BE2C (cell line): ENCODE data around the gene CDC42BPG.

ENCODE experiments used
- DNase-seq: peaks from one replicate; pipeline ENCODE4 v3.0.0-alpha.2; 2020
- H3K27me3 ChIP-seq: fragments of 250-450 bp; sonication (Bioruptor Pico); 2 replicates; pipeline ENCODE4 v1.5.1; 2020; ENCODE audit warnings: mild to moderate bottlenecking
- H3K36me3 ChIP-seq: fragments of 250-450 bp; sonication (Bioruptor Pico); 2 replicates; pipeline ENCODE4 v1.5.1; 2020; ENCODE audit warnings: mild to moderate bottlenecking
- H3K4me1 ChIP-seq: fragments of 250-450 bp; sonication (Bioruptor Pico); 2 replicates; pipeline ENCODE4 v1.5.1; 2020
- H3K4me3 ChIP-seq: 2 replicates; pipeline ENCODE4 v1.5.1; 2011; ENCODE audit warnings: low read depth, low read length
- H3K9me3 ChIP-seq: fragments of 250-450 bp; sonication (Bioruptor Pico); 2 replicates; pipeline ENCODE4 v1.5.1; 2020
- TF ChIP-seq, protein P1 (sequence below): IDR thresholded peaks from 2 replicates; pipeline ENCODE4 v1.5.1; 2012; ENCODE audit warnings: mild to moderate bottlenecking, low read depth, low read length

CDC42BPG gene

DNA sequence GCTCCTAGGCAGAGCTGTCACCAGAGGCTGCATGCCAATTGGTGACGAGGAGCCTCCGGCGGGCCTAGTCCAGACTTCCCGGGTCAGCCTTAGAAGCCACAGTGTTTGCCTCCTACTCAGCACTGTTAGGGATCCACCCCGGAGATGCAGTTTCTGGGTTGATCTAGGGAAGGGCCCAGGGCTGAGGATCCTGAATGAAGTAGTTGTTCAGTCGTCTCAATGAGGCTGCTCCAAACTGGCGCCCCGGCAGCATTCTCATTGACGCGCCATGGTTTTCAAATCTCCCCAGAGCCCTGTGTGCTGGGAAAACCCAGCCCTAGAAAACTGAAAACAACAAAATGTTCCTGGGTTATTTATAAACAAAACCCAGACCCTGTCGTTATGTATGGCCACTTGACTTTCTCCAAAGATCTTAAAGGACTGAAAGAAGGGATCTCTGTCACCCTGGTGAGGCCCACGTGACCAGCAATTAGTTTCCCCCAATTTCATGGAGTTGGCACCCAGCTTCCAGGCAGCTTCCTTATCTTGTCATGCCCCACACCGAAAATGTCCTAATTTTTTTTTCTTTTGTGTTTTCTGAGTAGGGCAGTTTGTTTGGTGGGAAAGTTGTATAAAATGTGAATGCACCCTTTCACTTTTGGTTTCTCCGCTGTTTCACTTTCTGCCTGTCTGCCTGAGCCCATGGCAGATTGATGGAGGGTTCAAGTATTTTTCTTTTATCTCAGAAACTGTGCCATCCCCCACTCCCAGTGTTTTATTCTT lies 36.0 kb upstream of the CDC42BPG start:
- Histone ChIP-seq H3K4me1 (no peaks in the 10 kb centered on the region), H3K27me3 (no peaks in the 10 kb centered on the region), H3K4me3 (no peak overlapping the region), H3K9me3 (no peaks in the 10 kb centered on the region), H3K36me3 (no peaks in the 10 kb centered on the region)
- TF ChIP-seq, protein P1, sequence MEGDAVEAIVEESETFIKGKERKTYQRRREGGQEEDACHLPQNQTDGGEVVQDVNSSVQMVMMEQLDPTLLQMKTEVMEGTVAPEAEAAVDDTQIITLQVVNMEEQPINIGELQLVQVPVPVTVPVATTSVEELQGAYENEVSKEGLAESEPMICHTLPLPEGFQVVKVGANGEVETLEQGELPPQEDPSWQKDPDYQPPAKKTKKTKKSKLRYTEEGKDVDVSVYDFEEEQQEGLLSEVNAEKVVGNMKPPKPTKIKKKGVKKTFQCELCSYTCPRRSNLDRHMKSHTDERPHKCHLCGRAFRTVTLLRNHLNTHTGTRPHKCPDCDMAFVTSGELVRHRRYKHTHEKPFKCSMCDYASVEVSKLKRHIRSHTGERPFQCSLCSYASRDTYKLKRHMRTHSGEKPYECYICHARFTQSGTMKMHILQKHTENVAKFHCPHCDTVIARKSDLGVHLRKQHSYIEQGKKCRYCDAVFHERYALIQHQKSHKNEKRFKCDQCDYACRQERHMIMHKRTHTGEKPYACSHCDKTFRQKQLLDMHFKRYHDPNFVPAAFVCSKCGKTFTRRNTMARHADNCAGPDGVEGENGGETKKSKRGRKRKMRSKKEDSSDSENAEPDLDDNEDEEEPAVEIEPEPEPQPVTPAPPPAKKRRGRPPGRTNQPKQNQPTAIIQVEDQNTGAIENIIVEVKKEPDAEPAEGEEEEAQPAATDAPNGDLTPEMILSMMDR, result no peak
- DNase-seq, result no peak

DNA sequence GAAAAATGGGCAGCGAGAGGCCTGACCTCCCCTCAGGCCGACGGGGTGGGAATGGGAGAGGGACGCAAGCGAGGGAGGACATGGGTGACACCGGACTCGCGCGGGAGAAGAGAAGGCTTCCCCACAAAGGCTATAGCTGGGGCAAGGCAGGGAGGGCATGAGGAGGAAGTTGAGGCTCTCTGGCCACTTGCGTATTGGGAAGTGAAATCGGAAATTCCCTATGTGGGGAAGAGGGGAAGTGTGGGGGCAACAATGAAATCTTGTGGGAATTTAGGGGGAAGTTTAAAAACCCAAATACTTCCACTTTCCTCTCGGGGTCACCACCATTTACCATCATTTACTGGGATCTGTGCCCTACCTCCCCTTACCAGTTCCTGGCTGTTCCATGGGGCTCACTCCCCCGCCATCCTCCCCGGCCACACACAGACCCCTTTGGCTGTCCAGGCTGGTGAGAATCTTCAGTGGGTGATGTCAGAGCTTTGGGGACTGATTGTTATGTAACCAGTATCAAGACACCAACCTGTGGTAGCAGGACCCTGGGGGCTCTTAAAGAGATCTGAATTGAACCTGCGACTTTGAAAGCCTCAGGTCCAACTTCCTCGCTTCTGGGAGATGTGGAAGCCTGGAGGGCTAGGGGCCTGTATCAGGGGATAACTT lies 34.9 kb upstream of the CDC42BPG start:
- peak overlapping the region; percentile 70 for H3K4me3 ChIP-seq
- no peaks in the 10 kb centered on the region for H3K4me1 ChIP-seq
- no peaks in the 10 kb centered on the region for H3K27me3 ChIP-seq
- no peak for DNase-seq
- TF ChIP-seq, protein P1, result no peak
- no peaks in the 10 kb centered on the region for H3K36me3 ChIP-seq
- H3K9me3 ChIP-seq, result no peaks in the 10 kb centered on the region

DNA sequence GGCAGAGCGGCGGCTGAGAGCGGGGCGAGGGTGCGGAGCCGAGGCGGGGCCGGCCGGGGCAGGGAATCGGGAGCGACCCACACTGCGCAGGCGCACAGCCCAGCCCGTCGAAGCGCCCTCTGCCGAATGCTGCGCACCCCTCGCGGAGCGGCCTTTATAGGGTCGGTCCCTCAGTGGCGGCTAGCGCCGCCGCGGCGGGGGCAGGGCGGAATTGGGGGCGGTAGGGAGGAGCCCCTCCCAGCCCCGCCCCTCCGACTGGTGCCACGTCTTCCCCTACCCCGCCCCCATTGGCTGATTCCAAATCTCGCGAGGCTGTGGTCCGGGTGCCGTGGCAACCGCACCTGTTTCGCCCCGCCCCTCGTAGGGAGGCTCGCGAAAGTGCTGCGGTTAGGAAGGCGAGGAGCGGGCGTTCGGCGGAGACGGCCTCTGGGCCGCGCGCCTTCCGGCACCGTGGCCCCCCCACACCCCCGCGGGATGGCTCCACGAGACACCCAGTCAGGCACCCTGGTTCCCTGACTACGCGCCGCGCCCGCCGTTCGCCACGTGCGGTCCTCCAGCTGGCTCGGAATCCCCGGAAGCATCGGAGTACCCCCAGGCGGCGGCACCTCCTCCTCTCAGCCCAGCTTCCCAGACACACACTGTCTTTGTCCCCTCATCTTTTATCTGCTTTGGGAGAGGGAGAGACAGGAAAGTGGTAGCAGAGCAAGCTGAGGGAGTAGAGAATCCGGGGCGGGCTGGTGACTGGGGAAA lies 34.2 kb upstream of the CDC42BPG start, which contains the start of gene EHD1:
Gene EHD1, minus strand, starts transcription at position 128 of the 750 bp plus-strand sequence. CDS start 157 bp downstream, outside the sequence.
- peak; percentile 96 for DNase-seq
- Histone ChIP-seq H3K4me1 (no peaks in the 10 kb centered on the region), H3K36me3 (no peaks in the 10 kb centered on the region), H3K4me3 (peak within 1 kb of the TSS; percentile 72), H3K27me3 (no peaks in the 10 kb centered on the region), H3K9me3 (no peaks in the 10 kb centered on the region)
- TF ChIP-seq, protein P1, result peak; percentile 28; the same call in 1 of the 2 replicates

DNA sequence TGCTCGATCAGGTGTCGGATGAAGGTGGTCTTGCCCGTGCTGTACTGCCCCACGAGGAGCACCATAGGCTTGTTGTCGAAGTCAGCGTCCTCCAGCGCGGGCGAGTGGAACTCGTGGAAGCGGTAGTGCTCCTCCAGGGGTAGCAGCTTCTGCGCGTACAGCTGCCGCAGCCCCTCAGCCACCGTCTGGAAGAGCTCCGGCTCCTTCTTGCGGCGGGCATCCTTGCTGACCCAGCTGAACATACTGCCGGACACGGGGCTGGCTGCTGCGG lies 33.7 kb upstream of the CDC42BPG start:
- DNase-seq, result no peak
- TF ChIP-seq, protein P1, result no peak
- peak overlapping the region; percentile 72 for H3K4me3 ChIP-seq
- H3K4me1 ChIP-seq, result no peaks in the 10 kb centered on the region
- no peaks in the 10 kb centered on the region for H3K9me3 ChIP-seq
- H3K27me3 ChIP-seq, result no peaks in the 10 kb centered on the region
- H3K36me3 ChIP-seq, result no peaks in the 10 kb centered on the region

DNA sequence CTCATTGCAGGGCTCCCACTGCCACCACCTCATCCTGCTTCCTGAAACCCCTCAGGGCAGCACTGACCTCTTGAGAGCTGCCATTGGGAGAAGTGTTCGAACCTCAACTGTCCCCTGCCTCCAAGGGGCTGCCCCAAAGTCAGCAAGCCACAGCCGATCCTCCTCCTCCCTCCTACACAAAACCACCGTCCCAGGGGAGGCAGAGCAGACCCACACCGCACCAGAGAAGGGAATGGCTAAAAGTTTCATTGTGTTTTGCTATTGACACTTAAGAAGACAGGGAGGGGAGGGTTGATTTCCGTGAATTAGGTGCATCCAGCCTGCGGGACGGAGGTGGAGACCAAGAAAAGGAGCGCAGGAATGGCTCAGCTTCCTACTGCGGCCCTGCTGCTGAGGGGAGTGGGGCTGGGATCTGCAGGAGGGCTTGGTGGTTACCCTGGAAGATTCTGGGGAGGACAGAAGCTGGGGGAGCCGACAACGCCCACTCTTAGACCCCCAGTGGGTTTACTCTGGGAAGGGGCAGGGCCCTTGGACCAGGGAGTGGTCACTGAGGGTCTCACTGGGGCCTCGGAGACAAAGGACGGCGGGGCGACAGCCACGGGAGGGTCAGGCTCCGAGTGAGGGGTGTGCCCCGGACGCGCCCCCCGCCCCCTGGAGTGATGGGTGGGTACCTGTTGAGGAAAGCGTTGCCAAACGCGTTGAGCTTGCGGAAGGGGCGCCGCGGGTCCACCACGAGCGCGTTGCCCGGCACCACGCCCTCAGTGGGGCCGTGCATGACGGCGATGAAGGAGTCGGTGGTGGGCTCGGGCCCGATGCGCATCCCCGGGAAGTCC lies 33.2 kb upstream of the CDC42BPG start:
- DNase-seq, result no peak
- H3K36me3 ChIP-seq, result no peaks in the 10 kb centered on the region
- no peaks in the 10 kb centered on the region for H3K4me1 ChIP-seq
- H3K9me3 ChIP-seq, result no peaks in the 10 kb centered on the region
- H3K27me3 ChIP-seq, result no peaks in the 10 kb centered on the region
- TF ChIP-seq, protein P1, result no peak
- peak overlapping the region; percentile 72 for H3K4me3 ChIP-seq
